HCT116 (cell line): ENCODE measurements around the gene CKMT2. TPM values are rescaled to one million over a fixed set of nuclear protein-coding genes. Genes with fewer than 3 reads are reported as not detected.

Source experiments
- ATAC-seq: fragments of 200-7000 bp; cut with Tn5 transposase; 2 replicates; pipeline ENCODE4 v1.9.1; 2020; ENCODE audit warnings: mild to moderate bottlenecking, moderate library complexity
- BruUV-seq: library from RNA; stranded (reverse); fragments of 400-500 nt; replicated peaks from 2 replicates; lab custom pipeline; 2021; lab: Mats Ljungman, UMichigan
- CTCF ChIA-PET: fragments of 300-600 bp; sonication (Branson Sonifier 250); formaldehyde crosslinking; loops from one replicate; lab custom pipeline; 2021; ENCODE audit warnings: antibody characterized with exemption; lab: Charles Lee
- POLR2A ChIA-PET: fragments of 300-600, 350-600 bp; sonication (Branson Sonifier 250); formaldehyde crosslinking; loops from one replicate; lab custom pipeline; 2021; ENCODE audit warnings: antibody characterized with exemption; lab: Charles Lee
- RAD21 ChIA-PET, 2 experiments: fragments of 300-600 bp; sonication (Branson Sonifier 250); formaldehyde crosslinking; loops; one replicate each; lab custom pipeline; 2023; ENCODE audit warnings: low total read pairs in 2 of 2; ENCODE audit not compliant: uncharacterized antibody in 2 of 2, unreplicated experiment in 2 of 2, low non-redundant PET in 1 of 2; lab: Charles Lee
- DNase-seq: peaks from one replicate; pipeline ENCODE4 v3.0.0-alpha.2; 2010; ENCODE audit warnings: low read depth, low spot score
- H2AFZ ChIP-seq: fragments of 200-600 bp; shearing (Covaris generic), sonication (generic); 2 replicates; pipeline ENCODE4 v1.6.1; 2017; ENCODE audit warnings: low read depth, mixed run types, mixed read lengths, antibody characterized with exemption, low read length; ENCODE audit not compliant: poor library complexity, severe bottlenecking
- H3K27ac ChIP-seq: 2 replicates; pipeline ENCODE4 v1.5.1; 2012; ENCODE audit warnings: low read depth, low read length
- H3K27me3 ChIP-seq: fragments of 200-600 bp; sonication (generic); 2 replicates; pipeline ENCODE4 v1.6.1; 2016; ENCODE audit warnings: mixed run types, low read length, mixed read lengths; ENCODE audit not compliant: insufficient read depth
- H3K36me3 ChIP-seq, 2 experiments: fragments of 200-500 bp in 1 of 2; fragments of 200-600 bp in 1 of 2; sonication (Bioruptor generic) in 1 of 2; sonication (generic) in 1 of 2; 2 replicates each; pipeline versions ENCODE4 v1.5.1 to v1.6.1; 2014 to 2016; ENCODE audit warnings: low read length in 2 of 2, inconsistent platforms in 1 of 2, mixed read lengths in 1 of 2, mixed run types in 1 of 2; ENCODE audit not compliant: insufficient read depth in 2 of 2, control insufficient read depth in 1 of 2
- H3K4me1 ChIP-seq, 2 experiments: fragments of 200-600 bp in 1 of 2; sonication (generic) in 1 of 2; 2 replicates each; pipeline versions ENCODE4 v1.5.1 to v1.6.1; 2012 to 2017; ENCODE audit warnings: low read length in 2 of 2, inconsistent platforms in 1 of 2, mild to moderate bottlenecking in 1 of 2, mixed read lengths in 1 of 2, mixed run types in 1 of 2, moderate library complexity in 1 of 2; ENCODE audit not compliant: insufficient read depth in 2 of 2, control insufficient read depth in 1 of 2
- H3K4me2 ChIP-seq: fragments of 200-600 bp; sonication (generic); 2 replicates; pipeline ENCODE4 v1.6.1; 2017; ENCODE audit warnings: mixed run types, low read length, mixed read lengths
- H3K4me3 ChIP-seq, 2 experiments: fragments of 200-600 bp in 1 of 2; sonication (generic) in 1 of 2; replicated peaks in 1 of 2; 2 replicates each; pipeline ENCODE4 v1.5.1; 2011 to 2016; ENCODE audit warnings: low read length in 2 of 2, control low read depth in 1 of 2, low read depth in 1 of 2, mild to moderate bottlenecking in 1 of 2, mixed read lengths in 1 of 2, mixed run types in 1 of 2
- H3K79me2 ChIP-seq: fragments of 200-600 bp; sonication (generic); 2 replicates; pipeline ENCODE4 v1.6.1; 2017; ENCODE audit warnings: mild to moderate bottlenecking, mixed run types, low read length, moderate library complexity, mixed read lengths; ENCODE audit not compliant: insufficient read depth
- H3K9ac ChIP-seq: fragments of 200-600 bp; sonication (generic); 2 replicates; pipeline ENCODE4 v1.6.1; 2016; ENCODE audit warnings: low read length, mixed read lengths
- H3K9me2 ChIP-seq: fragments of 200-600 bp; sonication (generic), shearing (Covaris generic); 2 replicates; pipeline ENCODE4 v1.6.1; 2017; ENCODE audit warnings: mixed run types, mild to moderate bottlenecking, moderate library complexity; ENCODE audit not compliant: insufficient read depth
- H3K9me3 ChIP-seq, 2 experiments: fragments of 200-500 bp in 1 of 2; fragments of 200-600 bp in 1 of 2; sonication (Bioruptor generic) in 1 of 2; sonication (generic) in 1 of 2; 2 replicates each; pipeline ENCODE4 v1.6.1; 2014 to 2017; ENCODE audit warnings: low read length in 2 of 2, mixed read lengths in 2 of 2, inconsistent platforms in 1 of 2, low read depth in 1 of 2, mild to moderate bottlenecking in 1 of 2, mixed run types in 1 of 2, moderate library complexity in 1 of 2; ENCODE audit not compliant: control insufficient read depth in 1 of 2, insufficient read depth in 1 of 2
- H4K20me1 ChIP-seq: fragments of 200-600 bp; sonication (generic), shearing (Covaris generic); 2 replicates; pipeline ENCODE4 v1.6.1; 2017; ENCODE audit warnings: mixed run types, mild to moderate bottlenecking, moderate library complexity; ENCODE audit not compliant: insufficient read depth
- CBX3 ChIP-seq: IDR thresholded peaks from 2 replicates; pipeline ENCODE4 v1.6.1; 2012; ENCODE audit warnings: low read depth
- CEBPB ChIP-seq: IDR thresholded peaks from 2 replicates; pipeline ENCODE4 v1.6.1; 2012; ENCODE audit warnings: low read depth
- EZH2 ChIP-seq: fragments of 200-600 bp; sonication (generic); IDR thresholded peaks from 2 replicates; pipeline ENCODE4 v1.6.1; 2017; ENCODE audit warnings: antibody characterized with exemption, mixed run types
- EZH2phosphoT487 ChIP-seq: fragments of 200-600 bp; IDR thresholded peaks from 2 replicates; pipeline ENCODE4 v1.6.1; 2018; ENCODE audit warnings: antibody characterized with exemption, borderline replicate concordance
- FOSL1 ChIP-seq: IDR thresholded peaks from 2 replicates; pipeline ENCODE4 v1.6.1; 2012; ENCODE audit warnings: low read depth
- JUND ChIP-seq: IDR thresholded peaks from 2 replicates; pipeline ENCODE4 v1.6.1; 2012
- SIN3A ChIP-seq: IDR thresholded peaks from 2 replicates; pipeline ENCODE4 v1.6.1; 2012; ENCODE audit warnings: low read depth
- SP1 ChIP-seq: IDR thresholded peaks from 2 replicates; pipeline ENCODE4 v1.6.1; 2012; ENCODE audit warnings: low read depth
- SRF ChIP-seq: IDR thresholded peaks from 2 replicates; pipeline ENCODE4 v1.6.1; 2012; ENCODE audit warnings: low read depth
- TCF7L2 ChIP-seq: IDR thresholded peaks from 2 replicates; pipeline ENCODE4 v1.7.0; 2011; ENCODE audit warnings: borderline replicate concordance, inconsistent platforms; ENCODE audit not compliant: insufficient read depth, insufficient read length; ENCODE audit errors: extremely low read depth
- YY1 ChIP-seq: IDR thresholded peaks from 2 replicates; pipeline ENCODE4 v1.6.1; 2011; ENCODE audit warnings: low read length, low read depth, moderate library complexity, mild to moderate bottlenecking; ENCODE audit not compliant: insufficient replicate concordance; ENCODE audit errors: extremely low read depth
- intact Hi-C: fragments of 100-400 bp; cut with micrococcal nuclease; formaldehyde crosslinking; loops from 2 replicates; pipeline ENCODE4 v1.10.0; 2022
- total RNA-seq: library from RNA; stranded (reverse); gene quantifications from one replicate; pipeline ENCODE4 v1.2.1, GENCODE V29; 2021; ENCODE audit not compliant: unreplicated experiment
- TF ChIP-seq, protein P1 (sequence below): IDR thresholded peaks from 2 replicates; pipeline ENCODE4 v1.6.1; 2012

The CKMT2 gene
- total RNA-seq, 1 experiment from 2014 or later = not detected

DNA sequence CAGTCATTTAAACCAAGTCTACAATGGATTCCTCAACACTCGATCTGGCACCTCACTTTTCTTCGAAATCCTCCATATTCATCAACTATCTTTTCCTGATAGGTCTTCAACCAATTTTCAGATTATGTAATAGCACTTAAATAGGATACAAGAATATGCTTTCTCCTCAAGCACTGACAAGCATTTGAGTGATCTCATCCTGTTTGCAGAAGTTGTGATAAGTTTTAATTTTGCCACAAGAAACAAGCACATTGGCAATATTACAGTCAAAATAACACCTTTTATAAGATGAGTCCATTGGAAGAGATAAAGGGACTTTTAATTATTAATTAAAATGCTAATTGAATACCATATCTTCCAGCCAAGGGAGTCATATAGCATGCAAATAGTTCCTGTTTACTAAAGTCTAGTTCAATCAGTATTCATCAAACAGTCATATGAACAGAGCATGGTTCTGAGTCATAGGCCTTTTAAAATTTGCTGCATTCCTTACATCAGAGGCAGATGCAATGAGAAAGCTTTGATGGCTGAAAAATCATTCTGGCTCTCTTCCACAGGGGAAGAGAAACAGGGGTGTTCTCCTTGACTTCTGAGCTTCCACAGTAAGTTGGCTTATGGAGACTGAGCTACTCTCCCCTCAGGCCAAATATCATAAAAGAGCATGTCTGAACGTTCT is 35.5 kb downstream of the CKMT2 start:
- intact Hi-C loops = no loop called here
- H3K9me3 ChIP-seq = no peaks in the 10 kb centered on the region
- no peaks in the 10 kb centered on the region for H3K36me3 ChIP-seq
- H3K27me3 ChIP-seq = no peaks in the 10 kb centered on the region
- no peaks in the 10 kb centered on the region for H4K20me1 ChIP-seq
- H3K79me2 ChIP-seq = peaks cover 42% of the 10 kb centered on the region
- ATAC-seq = peak; percentile 86
- H3K4me2 ChIP-seq = peak overlapping the region; percentile 57
- no peak overlapping the region for H2AFZ ChIP-seq
- peak; percentile 79 for TF ChIP-seq TCF7L2
- peak; percentile 58; the same call in 1 of the 2 replicates for TF ChIP-seq SIN3A
- peak; percentile 59 for TF ChIP-seq FOSL1
- TF ChIP-seq, protein P1, sequence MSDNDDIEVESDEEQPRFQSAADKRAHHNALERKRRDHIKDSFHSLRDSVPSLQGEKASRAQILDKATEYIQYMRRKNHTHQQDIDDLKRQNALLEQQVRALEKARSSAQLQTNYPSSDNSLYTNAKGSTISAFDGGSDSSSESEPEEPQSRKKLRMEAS = peak; percentile 67
- peak; percentile 67 for TF ChIP-seq JUND
- TF ChIP-seq SP1 = peak; percentile 51
- no peak for TF ChIP-seq EZH2phosphoT487
- TF ChIP-seq EZH2 = no peak
- TF ChIP-seq YY1 = no peak
- TF ChIP-seq CEBPB = peak; percentile 53; the same call in 1 of the 2 replicates
- TF ChIP-seq SRF = peak; percentile 47; the same call in 1 of the 2 replicates
- peak; percentile 59; the same call in 1 of the 2 replicates for TF ChIP-seq CBX3
- TF ChIP-seq, all 23 proteins: peak for 9
- BruUV-seq = no TSS peak
- no peak overlapping the region for H3K4me3 ChIP-seq
- CTCF ChIA-PET = no interaction called here
- POLR2A ChIA-PET = no interaction called here
- no peaks in the 10 kb centered on the region for H3K9me2 ChIP-seq
- peak; percentile 38 for DNase-seq
- RAD21 ChIA-PET = no interaction called here
- peaks cover 24 to 26% of the 10 kb centered on the region in 2 experiments for H3K4me1 ChIP-seq
- peak overlapping the region; percentile 15; the same call in 1 of the 2 replicates for H3K27ac ChIP-seq
- no peak overlapping the region for H3K9ac ChIP-seq
